ENCODE measurements around the gene NR1H2.

The NR1H2 gene

GRCh38 chr19:50402544-50403301 lies 26.5 kb downstream of the NR1H2 start:
- DNase-seq (ENCODE audit: low read depth) = no peak

GRCh38 chr19:50406156-50406820 lies 30.0 kb downstream of the NR1H2 start:
- no peak for DNase-seq (ENCODE audit: low read depth)

GRCh38 chr19:50406829-50407228 lies 30.6 kb downstream of the NR1H2 start:
- DNase-seq (ENCODE audit: low read depth) = no peak

- DNase-seq (ENCODE audit: low read depth) = no peak
Observed at GRCh38 chr19:50409347-50409746, 33.1 kb downstream of the NR1H2 start.

- no peak for DNase-seq (ENCODE audit: low read depth)
Observed at GRCh38 chr19:50410109-50410508, 33.9 kb downstream of the NR1H2 start.

DNA sequence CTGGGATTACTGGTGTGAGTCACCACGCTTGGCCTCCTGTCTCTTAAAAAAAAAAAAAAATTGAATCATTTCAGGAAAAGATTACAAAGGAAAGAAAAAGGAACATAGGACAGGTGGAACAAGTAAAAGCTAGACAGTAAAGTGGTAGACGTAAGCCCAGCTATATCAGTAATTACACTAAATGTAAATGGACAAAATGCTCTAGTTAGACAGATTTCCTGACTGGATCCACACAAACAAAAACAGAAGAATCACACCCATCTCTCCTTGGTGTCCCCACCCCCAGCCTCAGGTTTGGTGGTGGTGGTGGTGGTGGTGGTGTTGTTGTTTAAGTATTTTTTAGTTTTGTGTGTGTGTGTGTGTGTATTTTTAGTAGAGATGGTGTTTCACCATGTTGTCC lies 36.2 kb downstream of the NR1H2 start:
- no peak for DNase-seq (ENCODE audit: low read depth)

GRCh38 chr19:50413096-50413495 lies 36.8 kb downstream of the NR1H2 start:
- DNase-seq (ENCODE audit: low read depth) = no peak

GRCh38 chr19:50413531-50413930 lies 37.3 kb downstream of the NR1H2 start:
- DNase-seq (ENCODE audit: low read depth) = no peak

GRCh38 chr19:50414864-50415660 lies 38.8 kb downstream of the NR1H2 start:
- peak; percentile 68 for DNase-seq (ENCODE audit: low read depth)

GRCh38 chr19:50415661-50416033 lies 39.4 kb downstream of the NR1H2 start:
- DNase-seq (ENCODE audit: low read depth) = no peak

DNA sequence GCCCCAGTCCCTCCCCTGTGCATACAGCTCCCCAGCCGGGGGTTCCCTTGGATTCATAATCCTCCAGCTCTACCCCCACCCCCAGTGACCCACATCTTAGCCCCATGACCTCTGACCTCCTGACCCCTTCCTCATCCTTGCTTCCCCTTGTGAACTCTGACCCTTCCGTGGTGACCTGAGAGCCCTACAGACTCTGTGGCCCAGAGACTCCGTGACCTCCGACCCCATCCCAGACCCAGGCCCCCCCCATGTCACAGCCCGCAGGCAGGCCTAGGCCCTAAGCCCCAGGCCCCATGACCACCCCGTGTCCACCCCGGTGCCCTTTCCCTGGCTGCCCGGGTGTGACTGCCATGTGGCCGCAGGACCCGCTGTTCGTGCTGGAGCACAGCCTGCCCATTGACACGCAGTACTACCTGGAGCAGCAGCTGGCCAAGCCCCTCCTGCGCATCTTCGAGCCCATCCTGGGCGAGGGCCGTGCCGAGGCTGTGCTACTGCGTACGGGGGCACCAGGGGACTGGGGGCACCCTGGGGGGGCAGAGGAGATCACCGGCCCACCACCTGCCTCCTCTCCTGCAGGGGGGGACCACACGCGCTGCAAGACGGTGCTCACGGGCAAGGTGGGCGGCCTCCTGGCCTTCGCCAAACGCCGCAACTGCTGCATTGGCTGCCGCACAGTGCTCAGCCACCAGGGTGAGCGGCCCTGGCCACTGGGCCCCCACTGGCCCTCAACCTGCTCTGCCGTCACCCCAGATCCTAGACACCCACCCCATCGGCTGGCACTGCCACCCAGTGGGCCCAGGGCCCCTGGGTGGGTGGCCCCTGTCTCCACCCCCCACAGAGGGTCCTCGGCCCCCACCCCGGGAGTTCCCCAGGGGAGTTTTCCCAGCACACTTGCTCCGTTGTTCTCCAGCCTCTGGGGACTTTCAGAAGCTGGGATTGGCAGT lies 40.0 kb downstream of the NR1H2 start:
- no peak for DNase-seq (ENCODE audit: low read depth)

- no peak for DNase-seq (ENCODE audit: low read depth)
Observed at GRCh38 chr19:50417111-50418081, 41.1 kb downstream of the NR1H2 start.

GRCh38 chr19:50418176-50419021 lies 42.1 kb downstream of the NR1H2 start, which contains the start of gene SPIB:
TSS of gene SPIB (plus strand) at chr19:50418938. CDS start at chr19:50418963, 25 bp downstream.
- no peak for DNase-seq (ENCODE audit: low read depth)

DNA sequence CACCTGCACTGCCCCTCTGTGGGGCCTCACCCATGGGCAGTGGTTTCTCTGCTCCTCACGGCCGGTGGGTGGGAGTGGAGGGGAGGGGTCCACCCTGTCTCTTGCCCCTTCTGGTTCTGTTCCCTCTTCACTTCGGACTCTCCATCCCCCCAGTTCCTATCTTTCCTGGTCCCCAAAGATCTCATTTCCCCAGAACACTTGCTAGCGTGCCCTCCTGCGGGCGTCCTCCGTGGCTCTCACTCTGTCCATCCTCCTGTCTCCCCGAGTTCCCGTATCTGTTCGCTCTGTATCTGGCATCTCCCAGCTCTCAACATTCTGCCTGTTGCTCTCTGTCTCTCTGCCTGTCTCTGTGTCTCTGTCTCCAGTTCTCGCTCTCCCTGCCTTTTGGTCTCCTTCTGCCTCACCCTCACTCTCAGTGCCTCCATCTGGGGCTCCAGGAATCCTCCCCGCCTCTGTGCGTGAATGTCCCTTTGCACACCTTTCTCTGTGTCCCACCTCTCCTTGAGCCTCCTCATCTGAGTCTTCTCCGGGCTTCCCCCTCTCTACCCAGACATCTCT lies 42.8 kb downstream of the NR1H2 start:
- no peak for DNase-seq (ENCODE audit: low read depth)

DNA sequence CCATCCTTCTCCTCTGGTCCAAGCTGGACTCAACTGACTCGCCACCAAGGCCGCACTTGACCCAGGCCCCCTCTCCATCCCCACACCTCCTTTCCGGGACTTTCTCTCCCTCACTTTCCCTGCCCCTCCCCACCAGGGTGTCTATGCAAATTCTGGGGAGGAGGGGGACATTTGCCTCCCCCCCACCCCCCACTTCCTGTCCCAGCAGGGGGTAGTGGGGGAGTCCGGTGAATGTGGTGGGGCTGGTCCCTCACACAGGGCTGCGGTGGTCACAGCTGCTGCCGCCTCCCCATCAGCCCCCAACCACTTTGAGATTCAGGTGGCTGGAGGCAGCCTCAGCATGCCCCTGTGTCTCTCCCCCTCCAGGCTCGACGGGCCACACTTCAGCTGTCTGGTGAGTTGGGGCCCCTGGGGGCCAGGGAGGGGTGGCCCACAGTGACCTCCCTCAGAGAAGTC lies 43.4 kb downstream of the NR1H2 start:
- DNase-seq (ENCODE audit: low read depth) = no peak

DNA sequence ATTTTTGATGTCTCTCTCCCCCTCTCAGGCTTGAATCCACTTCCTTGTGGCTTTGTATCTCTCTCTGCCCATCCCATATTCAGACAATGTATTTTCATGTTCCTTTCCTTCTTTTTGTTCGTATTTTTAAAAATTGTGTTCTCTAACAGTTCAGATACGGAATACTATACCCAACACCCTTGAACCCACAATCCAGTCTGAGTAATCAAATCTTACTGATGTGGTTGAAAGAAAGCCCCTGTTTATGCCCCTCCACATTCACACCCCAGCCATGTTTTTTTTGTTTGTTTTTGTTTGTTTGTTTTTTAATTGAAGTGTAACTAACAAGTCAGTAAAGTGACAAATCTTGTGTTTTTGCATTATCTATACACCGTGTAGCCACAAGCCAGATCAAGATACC lies 43.9 kb downstream of the NR1H2 start:
- no peak for DNase-seq (ENCODE audit: low read depth)

- DNase-seq (ENCODE audit: low read depth) = no peak
Observed at GRCh38 chr19:50420808-50421207, 44.6 kb downstream of the NR1H2 start.

DNA sequence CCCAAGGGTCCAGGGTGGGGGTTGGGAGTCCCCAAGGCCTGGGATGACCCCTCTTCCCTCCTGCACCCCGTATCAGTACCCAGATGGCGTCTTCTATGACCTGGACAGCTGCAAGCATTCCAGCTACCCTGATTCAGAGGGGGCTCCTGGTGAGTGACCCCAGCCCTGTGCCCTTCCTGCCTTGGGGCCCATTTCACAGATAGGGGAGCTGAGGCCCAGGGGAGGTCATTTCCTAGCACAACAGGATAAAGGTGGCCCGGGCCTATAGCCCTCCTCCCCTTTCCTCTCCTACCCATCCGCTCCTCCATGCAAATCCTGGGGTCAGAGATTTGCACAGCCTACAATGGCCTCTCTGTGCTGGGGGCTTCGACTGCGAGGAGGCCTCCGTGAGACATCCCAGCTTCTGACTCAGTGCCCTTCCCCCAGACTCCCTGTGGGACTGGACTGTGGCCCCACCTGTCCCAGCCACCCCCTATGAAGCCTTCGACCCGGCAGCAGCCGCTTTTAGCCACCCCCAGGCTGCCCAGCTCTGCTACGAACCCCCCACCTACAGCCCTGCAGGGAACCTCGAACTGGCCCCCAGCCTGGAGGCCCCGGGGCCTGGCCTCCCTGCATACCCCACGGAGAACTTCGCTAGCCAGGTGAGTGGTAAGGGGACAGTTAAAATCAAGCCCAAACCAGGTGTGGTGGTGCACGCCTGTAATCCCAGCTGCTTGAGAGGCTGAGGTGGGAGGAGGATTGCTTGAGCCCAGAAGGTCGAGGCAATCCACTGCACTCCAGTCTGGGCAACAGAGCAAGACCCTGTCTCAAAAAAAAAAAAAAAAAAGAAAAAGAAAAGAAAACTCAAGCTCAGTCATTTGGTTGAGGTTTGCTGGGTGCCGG lies 46.4 kb downstream of the NR1H2 start:
- no peak for DNase-seq (ENCODE audit: low read depth)
